Loucy (cell line): ENCODE results near the gene SYT2.

ENCODE experiments used
- H2AFZ ChIP-seq: fragments of 200-600 bp; sonication (generic); 2 replicates; pipeline ENCODE4 v1.6.0; 2016; ENCODE audit warnings: antibody characterized with exemption, mild to moderate bottlenecking, low read length, moderate library complexity
- H3F3A ChIP-seq: fragments of 200-600 bp; 2 replicates; pipeline ENCODE4 v1.6.0; 2016; ENCODE audit warnings: antibody characterized with exemption, low read depth, mild to moderate bottlenecking
- H3K27me3 ChIP-seq: fragments of 200-600 bp; sonication (generic); 2 replicates; pipeline ENCODE4 v1.6.1; 2014; ENCODE audit warnings: low read length, mild to moderate bottlenecking; ENCODE audit not compliant: insufficient read depth, poor library complexity, severe bottlenecking
- H3K36me3 ChIP-seq: fragments of 200-600 bp; sonication (generic); 2 replicates; pipeline ENCODE4 v1.6.1; 2016; ENCODE audit warnings: low read length; ENCODE audit not compliant: insufficient read depth
- H3K4me1 ChIP-seq: fragments of 200-600 bp; sonication (generic); 2 replicates; pipeline ENCODE4 v1.5.1; 2014; ENCODE audit warnings: low read length, mild to moderate bottlenecking; ENCODE audit not compliant: insufficient read depth, poor library complexity, severe bottlenecking
- H3K4me2 ChIP-seq: fragments of 200-600 bp; sonication (generic); 2 replicates; pipeline ENCODE4 v1.6.0; 2014; ENCODE audit warnings: antibody characterized with exemption, low read length, low read depth, mild to moderate bottlenecking; ENCODE audit not compliant: poor library complexity, severe bottlenecking
- H3K4me3 ChIP-seq: fragments of 200-600 bp; sonication (generic); 2 replicates; pipeline ENCODE4 v1.5.1; 2014; ENCODE audit warnings: low read length, mild to moderate bottlenecking, mixed read lengths; ENCODE audit not compliant: poor library complexity, severe bottlenecking
- H3K79me2 ChIP-seq: fragments of 200-600 bp; sonication (generic); 2 replicates; pipeline ENCODE4 v1.6.1; 2014; ENCODE audit warnings: low read length; ENCODE audit not compliant: insufficient read depth
- H3K9ac ChIP-seq: fragments of 200-600 bp; sonication (generic); 2 replicates; pipeline ENCODE4 v1.6.0; 2014; ENCODE audit warnings: mild to moderate bottlenecking, low read depth, low read length, moderate library complexity; ENCODE audit not compliant: poor library complexity, severe bottlenecking
- H3K9me2 ChIP-seq: fragments of 200-600 bp; sonication (generic); replicated peaks from 2 replicates; pipeline ENCODE4 v1.6.1; 2016; ENCODE audit warnings: low read depth, low read length, mixed read lengths
- H3K9me3 ChIP-seq: fragments of 200-600 bp; sonication (generic); 2 replicates; pipeline ENCODE4 v1.6.1; 2014; ENCODE audit warnings: mild to moderate bottlenecking, antibody characterized with exemption, low read length, low read depth; ENCODE audit not compliant: insufficient read depth
- H4K20me1 ChIP-seq: fragments of 200-600 bp; sonication (generic); 2 replicates; pipeline ENCODE4 v1.6.0; 2014; ENCODE audit warnings: antibody characterized with exemption, low read length, mild to moderate bottlenecking; ENCODE audit not compliant: insufficient read depth, poor library complexity, severe bottlenecking
- CTCF ChIP-seq: fragments of 200-600 bp; sonication (generic); conservative IDR thresholded peaks from 2 replicates; pipeline ENCODE4 v1.5.1; 2014; ENCODE audit warnings: mild to moderate bottlenecking, antibody characterized with exemption, low read length
- EZH2phosphoT487 ChIP-seq: fragments of 200-600 bp; IDR thresholded peaks from 2 replicates; pipeline ENCODE4 v1.6.1; 2018; ENCODE audit warnings: antibody characterized with exemption, mild to moderate bottlenecking, moderate library complexity, borderline replicate concordance

The SYT2 gene

GRCh38 chr1:202665417-202665816 is 44.8 kb downstream of the SYT2 start:
- H3K27me3 ChIP-seq = no peaks in the 10 kb centered on the region
- H2AFZ ChIP-seq = no peak overlapping the region
- no peaks in the 10 kb centered on the region for H3K79me2 ChIP-seq
- no peaks in the 10 kb centered on the region for H3F3A ChIP-seq
- H3K4me1 ChIP-seq = peaks cover 3% of the 10 kb centered on the region
- H3K4me3 ChIP-seq = no peak overlapping the region
- no peak overlapping the region for H3K4me2 ChIP-seq
- no peaks in the 10 kb centered on the region for H3K9me3 ChIP-seq
- TF ChIP-seq CTCF (no peak), EZH2phosphoT487 (no peak)
- no peaks in the 10 kb centered on the region for H3K36me3 ChIP-seq
- H4K20me1 ChIP-seq = no peaks in the 10 kb centered on the region
- H3K9me2 ChIP-seq = no peaks in the 10 kb centered on the region
- no peak overlapping the region for H3K9ac ChIP-seq

- Histone ChIP-seq H3K79me2 (no peaks in the 10 kb centered on the region), H3K36me3 (no peaks in the 10 kb centered on the region), H4K20me1 (no peaks in the 10 kb centered on the region), H3K9me3 (no peaks in the 10 kb centered on the region), H3F3A (no peaks in the 10 kb centered on the region), H3K4me3 (no peak overlapping the region), H3K4me2 (no peak overlapping the region), H3K9me2 (no peaks in the 10 kb centered on the region), H2AFZ (no peak overlapping the region), H3K27me3 (no peaks in the 10 kb centered on the region), H3K4me1 (peaks cover 3% of the 10 kb centered on the region), H3K9ac (no peak overlapping the region)
- no peak for TF ChIP-seq CTCF
- TF ChIP-seq EZH2phosphoT487 = no peak
These were observed 46.2 kb downstream of the SYT2 start for GRCh38 chr1:202664083-202664482.

GRCh38 chr1:202663131-202663530 is 47.1 kb downstream of the SYT2 start:
- H3K9me3 ChIP-seq = no peaks in the 10 kb centered on the region
- H3K27me3 ChIP-seq = no peaks in the 10 kb centered on the region
- no peak overlapping the region for H3K4me3 ChIP-seq
- no peak overlapping the region for H3K4me2 ChIP-seq
- TF ChIP-seq EZH2phosphoT487 = no peak
- no peak for TF ChIP-seq CTCF
- H3K4me1 ChIP-seq = peaks cover 3% of the 10 kb centered on the region
- no peak overlapping the region for H2AFZ ChIP-seq
- H4K20me1 ChIP-seq = no peaks in the 10 kb centered on the region
- H3F3A ChIP-seq = no peaks in the 10 kb centered on the region
- H3K9ac ChIP-seq = no peak overlapping the region
- H3K36me3 ChIP-seq = no peaks in the 10 kb centered on the region
- H3K9me2 ChIP-seq = no peaks in the 10 kb centered on the region
- H3K79me2 ChIP-seq = no peaks in the 10 kb centered on the region
